Activated T-helper 1 cell treated with anti-CD3 and anti-CD28 coated beads, Interleukin-2, amount 50 U/mL, for 16 hours (primary cell): ENCODE results near the gene SMYD3.

ENCODE experiments used
- DNase-seq, 2 donors: peaks; one replicate each; pipeline ENCODE4 v3.0.0-alpha.2; 2020; ENCODE audit warnings: low read depth in 1 of 2, low spot score in 1 of 2

Gene SMYD3

DNA sequence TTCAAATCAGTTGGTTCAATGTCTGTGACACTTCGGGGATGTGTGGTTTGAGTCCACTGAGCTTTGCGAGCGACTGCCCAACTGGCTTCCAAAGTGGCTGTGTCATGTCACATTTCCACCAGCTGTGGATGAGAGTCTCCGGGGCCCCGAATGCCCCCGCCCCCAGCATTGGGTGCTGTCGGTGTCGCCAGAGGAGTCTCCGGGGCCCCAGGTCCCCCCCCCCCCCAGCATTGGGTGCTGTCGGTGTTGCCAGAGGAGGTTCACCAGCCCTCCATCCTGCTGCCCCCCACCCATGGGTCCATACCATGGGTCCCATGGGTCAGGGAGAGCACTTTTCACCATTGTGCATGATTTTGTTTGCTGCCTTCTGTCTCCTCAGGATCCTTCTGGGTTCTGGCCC, 9.0 kb upstream of the SMYD3 start:
- DNase-seq: no peak

- DNase-seq: no peak
These were observed 8.4 kb upstream of the SMYD3 start for GRCh38 chr1:246515390-246516005.

DNA sequence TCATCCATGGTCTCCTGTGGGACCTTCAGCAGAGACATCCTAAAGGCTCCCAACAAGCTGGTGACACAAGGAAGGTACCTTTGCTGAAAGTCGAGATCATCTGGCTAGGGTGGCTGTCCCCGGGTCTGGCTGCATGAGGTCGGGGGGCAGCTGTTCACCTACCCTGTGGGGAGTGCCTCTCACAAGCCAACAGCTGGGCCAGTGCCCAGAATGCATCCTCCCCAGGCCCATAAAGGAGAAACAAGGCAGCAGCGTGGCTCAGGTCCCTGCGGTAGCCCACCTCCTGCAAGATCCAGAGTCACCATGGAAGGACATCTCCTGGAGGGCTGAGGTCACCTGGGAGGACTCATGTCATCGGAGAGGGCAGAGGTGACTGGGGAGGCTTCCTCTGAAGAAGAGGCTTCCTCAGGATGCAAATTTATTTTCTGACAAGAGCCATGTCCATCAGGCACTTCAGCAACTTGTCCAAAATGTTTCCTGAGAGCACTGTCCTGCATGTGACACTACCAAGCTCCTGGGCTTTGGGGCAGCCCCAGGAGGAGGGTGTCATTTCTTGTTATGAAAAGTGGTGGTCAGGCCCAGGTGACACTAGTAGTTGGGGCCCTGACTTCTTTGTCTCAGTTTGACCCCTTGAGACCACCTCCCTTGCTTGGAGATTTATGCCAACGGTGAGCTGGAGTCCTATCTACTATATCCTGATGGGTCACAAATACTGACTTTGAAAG, 6.7 kb upstream of the SMYD3 start:
- no peak for DNase-seq

DNA sequence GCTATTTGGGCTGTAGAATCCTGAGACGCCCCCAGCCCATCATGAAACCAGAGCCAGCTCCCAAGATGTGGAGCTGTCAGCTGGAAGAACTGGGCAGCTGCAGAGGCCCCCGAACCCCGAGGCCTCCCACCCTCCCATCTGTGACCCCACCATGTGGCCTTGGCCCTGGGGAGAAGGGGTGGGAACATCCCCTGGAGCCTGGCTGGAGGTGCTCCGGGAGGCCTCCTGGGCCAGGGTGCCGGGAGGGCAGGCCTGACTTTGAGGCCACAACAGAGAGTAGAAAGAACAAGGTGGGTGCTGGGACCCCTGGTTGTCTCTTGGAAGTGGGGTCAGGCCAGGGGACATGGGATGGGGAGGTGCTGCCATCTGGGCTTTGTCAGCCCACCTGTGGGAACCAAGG, 6.0 kb upstream of the SMYD3 start:
- DNase-seq: no peak

DNA sequence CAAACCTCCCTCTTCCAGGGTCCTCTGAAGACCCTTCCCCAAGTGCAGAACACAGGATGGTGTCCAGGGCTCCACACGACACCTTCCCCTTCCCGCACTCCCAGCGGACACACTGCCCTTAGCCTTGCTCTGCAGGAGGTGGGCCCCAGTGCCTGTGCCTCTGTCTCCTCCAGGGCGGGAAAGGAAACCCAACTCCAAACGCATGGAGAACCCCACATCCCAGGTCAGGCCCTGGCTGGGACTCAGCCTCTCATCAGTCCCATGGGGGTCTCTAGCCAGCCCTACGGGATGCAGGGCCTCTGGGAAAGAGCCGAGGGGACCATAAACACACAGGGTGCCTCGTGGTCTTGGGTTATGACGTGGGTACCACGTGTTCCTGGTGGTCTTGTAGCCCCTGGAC, 5.6 kb upstream of the SMYD3 start:
- no peak for DNase-seq

GRCh38 chr1:246512230-246512629, 5.2 kb upstream of the SMYD3 start:
- no peak for DNase-seq

- DNase-seq: no peak
These were observed 4.1 kb upstream of the SMYD3 start for GRCh38 chr1:246511203-246511602.

DNA sequence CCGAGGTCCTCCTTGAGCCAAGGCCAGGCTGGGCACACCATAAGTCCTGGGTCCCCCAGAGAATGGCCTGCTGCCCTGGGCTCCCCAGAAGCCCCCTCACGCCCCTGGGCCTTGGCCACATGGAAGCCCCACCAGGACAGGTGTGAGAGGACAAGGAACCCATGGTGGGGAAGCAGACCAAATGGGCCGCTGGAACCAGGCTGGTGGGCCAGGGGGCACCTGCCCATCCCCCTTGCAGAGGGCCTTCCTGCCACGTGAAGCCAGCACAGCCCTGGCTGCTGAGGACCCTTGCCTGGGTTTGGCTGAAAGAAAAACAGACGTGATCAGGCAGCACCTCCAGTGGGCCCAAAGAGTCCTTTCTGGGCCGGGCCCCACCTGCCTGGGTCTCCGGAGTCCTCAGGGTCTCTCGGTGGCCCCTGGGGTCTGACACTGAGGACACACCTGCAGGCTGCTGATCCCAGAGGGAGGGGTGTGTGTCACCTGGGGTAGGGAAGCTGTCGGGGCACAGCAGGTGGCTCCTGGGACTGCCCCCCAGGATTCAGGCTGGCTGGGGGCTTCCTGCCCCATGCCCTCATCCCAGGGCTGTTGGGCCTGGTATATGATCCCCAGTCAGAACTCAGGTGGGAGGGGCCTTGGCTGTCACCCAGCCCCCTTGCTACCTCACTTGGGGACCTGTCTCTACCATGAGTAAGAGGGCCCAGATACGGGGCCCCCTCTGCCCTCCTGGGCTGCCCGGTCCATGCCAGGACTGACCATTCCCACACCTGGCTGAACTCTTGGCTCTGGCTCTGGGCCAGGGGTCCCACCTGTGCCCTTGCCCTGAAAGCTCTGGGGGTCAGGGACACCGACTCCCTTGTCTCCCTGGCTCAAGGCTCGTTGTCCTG, 3.3 kb upstream of the SMYD3 start:
- DNase-seq: no peak

DNA sequence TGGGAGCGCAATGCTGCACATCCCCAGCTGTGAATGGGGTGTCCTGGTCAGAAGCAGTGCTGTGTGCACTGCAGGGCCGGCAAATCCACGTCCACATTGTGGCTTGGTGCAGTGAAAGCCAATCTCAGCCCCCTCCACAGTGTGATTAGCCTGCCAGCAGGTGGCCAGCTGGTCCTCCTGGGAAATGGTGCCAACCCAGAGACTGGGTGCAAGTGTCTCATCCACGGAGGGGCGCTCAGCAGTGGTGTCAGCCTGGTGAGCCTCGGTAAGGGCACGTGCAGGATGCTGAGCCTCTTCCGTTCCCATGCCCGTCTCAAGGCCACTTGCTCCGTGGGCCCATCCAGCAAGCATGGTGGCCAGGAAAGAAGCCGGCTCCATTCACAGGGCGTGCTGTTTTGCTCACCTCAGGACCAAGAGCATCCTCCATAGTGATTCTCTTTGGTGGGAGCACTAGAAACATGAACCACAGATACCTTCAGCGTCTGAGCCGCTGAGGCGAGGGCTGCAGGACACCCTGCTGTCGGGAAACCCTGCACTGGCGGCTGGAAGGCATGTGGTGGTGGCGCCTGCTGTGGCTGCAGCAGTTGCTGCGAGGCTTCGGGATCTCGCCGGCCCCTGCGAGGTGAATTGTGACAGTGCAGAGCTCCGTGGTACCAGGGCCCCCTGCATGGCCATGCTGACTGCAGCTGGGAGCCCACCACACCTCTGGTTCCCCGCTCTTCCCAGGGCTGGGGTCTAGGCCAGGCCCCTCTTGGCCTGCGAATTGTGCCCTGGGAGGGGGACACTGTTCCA, 2.0 kb upstream of the SMYD3 start:
- DNase-seq: no peak

- no peak for DNase-seq
These were observed 759 bp downstream of the SMYD3 start for GRCh38 chr1:246506367-246506673.

- no peak for DNase-seq
These were observed 3.7 kb downstream of the SMYD3 start for GRCh38 chr1:246503341-246503740.

DNA sequence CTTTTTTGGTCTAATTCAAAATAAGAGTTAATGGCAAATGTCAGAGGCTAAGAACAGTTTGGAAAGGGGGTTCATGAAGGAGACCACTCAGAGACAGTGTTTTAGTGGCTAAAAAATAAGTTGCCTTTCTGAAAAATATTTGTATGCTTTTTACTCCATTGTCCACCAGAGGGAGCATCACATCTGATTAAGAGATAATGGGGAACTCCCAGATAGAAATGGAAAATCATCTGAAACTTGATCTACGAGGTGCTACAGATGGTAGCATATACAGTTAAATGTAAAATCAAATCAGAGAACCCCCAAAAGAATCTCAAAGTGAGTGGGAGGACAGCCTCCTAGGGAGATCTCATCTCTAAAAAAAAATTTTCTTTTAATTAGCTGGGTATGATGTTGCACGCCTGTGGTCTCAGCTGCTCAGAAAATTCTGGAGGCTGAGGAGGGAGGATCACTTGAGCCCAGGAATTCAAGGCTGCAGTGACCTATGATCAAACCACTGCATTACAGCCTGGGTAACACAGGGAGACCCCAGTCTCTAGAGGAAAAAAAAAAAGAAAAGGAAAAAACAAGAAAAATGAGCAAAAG, 9.7 kb downstream of the SMYD3 start:
- DNase-seq: no peak

DNA sequence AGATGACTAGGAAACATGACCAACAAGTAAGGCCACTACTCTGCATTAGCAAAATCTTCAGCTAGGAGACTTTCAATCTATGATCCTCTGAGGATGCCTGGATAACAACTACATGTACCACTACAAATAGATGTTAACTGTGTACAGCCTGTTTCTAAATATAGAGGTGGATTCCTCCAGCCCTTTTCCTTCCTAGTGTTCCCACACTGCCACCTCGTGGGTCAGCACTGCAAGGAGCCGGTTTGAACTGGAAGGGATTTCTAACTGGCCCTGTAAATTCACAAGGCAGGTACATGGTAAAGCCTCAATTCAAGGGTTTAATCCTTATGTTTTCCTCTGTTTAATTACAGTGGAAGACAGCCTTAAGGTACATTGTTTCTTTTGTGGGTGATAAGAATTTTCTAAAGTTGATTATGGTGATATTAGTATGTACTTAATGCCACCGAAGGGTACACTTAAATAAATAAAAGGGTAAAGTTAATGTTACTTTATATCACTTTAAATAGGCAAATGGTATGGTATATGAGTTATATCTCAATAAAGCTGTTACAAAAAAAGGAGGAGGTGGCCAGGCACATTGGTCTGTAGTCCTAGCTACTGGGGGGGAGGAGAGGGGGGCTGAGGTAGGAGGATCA, 14.4 kb downstream of the SMYD3 start:
- DNase-seq: no peak

DNA sequence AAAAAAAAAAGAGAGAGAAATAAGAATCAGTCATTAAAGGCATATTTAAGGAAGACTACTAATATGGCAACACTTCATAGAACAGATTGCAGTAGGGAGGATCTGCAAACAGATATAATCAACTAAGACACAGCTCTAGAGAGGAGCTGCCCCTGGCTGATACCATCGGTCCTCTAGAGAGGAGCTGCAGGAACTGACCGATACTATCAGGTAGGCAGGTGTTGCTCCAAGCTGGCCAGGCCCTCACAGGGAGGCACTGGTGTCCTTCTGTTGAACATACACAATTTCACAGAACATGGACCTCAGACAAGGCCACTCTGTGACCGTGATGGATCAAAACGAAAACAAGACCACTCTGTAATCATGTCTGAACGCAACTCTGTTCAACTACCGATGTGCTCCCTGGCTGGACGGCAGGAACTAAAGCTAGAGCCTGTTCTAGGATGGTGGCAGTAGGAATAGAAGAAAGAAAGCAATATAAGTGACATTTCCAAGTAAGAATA, 15.5 kb downstream of the SMYD3 start:
- DNase-seq: no peak

DNA sequence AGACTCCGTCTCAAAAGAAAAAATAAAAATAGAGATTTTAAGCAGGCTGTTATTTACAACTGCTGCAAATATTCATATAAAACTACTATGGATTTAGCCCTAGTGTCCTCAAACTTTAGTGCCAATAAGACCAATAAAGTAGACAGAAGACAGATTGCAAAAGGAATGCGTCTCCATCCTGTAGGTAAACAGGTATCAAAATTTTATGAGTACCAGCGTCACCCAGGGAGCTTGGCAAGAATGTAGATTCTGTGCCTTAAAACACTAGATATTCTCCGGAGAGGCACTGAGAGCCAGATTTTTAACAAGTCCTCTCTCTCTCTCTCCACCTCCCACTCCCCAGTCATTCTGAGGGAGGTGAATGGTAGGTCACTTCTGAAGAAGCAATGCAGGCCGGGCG, 18.4 kb downstream of the SMYD3 start:
- DNase-seq: no peak

DNA sequence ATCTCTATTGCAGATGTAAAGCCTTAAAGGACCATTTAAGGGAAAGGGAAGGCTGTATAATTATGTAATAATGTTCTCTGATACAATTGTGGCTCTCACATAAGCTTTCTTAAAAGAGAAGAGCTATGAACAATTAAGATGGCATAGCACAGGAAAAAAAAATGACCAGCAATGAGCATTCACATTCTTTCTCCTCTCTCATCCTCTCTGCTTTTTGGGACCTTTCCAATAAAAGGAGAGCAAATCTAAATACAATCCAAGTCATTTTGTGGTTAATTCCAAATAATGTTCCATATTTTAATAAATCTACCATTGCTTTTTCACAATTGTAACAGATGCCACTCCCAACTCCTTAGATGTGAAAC, 23.5 kb downstream of the SMYD3 start:
- no peak for DNase-seq

- no peak for DNase-seq
These were observed 24.1 kb downstream of the SMYD3 start for GRCh38 chr1:246482805-246483568.

DNA sequence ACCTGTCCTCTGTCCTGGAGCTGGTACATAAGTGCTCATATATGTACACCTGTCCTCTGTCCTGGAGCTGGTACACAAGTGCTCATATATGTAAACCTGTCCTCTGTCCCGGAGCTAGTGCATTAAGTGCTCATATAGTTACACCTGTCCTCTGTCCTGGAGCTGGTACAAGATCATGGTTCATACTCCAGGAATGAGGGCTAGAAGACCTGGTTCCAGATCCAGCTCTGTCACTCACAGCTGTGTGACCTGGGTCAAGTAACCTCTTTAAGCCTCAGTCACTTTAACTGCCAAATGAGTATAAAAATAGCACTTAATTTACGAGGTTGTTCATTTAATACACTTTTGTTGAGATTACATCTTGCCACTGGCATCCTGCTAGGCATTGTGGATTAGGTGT, 28.0 kb downstream of the SMYD3 start:
- DNase-seq: no peak

GRCh38 chr1:246477634-246478033, 29.4 kb downstream of the SMYD3 start:
- no peak for DNase-seq

DNA sequence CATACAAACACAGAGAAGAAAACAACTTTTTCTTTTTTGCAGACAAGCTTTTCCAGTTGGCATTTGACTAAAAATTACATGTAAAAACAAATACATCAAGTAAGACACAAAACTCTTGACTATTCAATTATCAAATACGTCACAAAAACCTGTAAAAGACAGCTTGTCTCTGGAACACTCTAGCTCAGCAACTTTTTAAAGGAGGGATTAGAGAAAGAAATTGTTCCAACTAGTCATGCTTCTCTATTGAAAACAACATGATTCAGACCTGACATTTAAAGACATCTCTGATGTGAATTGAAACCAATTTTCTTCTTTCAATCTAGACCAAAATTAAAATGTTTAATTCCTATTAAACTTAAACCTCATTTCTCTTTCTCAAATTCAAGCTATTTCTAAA, 30.3 kb downstream of the SMYD3 start:
- DNase-seq: no peak
